ENCODE data around the gene TMEM255A.

DNA sequence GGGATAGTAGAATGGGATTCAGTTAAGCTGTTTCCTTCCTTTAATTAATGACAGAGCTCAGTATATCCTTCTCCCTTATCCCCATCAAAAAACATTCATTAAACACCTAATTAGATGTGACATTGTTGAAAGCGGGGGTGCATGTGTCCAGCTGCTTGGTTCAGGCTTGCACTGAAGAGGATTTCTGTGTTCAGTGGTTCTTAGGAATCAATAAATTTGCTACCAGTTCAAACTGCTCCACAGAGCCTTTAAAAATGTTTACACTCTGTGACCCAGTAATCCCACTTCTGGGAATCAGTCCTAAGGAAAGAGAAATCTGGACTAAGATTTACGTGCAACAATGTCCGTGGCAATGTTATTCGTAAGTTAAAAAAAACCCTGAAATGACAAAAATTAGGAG lies 7.2 kb upstream of the TMEM255A start:
- TF ChIP-seq, protein P1, sequence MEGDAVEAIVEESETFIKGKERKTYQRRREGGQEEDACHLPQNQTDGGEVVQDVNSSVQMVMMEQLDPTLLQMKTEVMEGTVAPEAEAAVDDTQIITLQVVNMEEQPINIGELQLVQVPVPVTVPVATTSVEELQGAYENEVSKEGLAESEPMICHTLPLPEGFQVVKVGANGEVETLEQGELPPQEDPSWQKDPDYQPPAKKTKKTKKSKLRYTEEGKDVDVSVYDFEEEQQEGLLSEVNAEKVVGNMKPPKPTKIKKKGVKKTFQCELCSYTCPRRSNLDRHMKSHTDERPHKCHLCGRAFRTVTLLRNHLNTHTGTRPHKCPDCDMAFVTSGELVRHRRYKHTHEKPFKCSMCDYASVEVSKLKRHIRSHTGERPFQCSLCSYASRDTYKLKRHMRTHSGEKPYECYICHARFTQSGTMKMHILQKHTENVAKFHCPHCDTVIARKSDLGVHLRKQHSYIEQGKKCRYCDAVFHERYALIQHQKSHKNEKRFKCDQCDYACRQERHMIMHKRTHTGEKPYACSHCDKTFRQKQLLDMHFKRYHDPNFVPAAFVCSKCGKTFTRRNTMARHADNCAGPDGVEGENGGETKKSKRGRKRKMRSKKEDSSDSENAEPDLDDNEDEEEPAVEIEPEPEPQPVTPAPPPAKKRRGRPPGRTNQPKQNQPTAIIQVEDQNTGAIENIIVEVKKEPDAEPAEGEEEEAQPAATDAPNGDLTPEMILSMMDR (optimal IDR thresholded peaks at IDR 0.05 in 1 of 3, IDR thresholded peaks at IDR 0.05 in 1 of 3, conservative IDR thresholded peaks at IDR 0.05 in 1 of 3; ENCODE audit: extremely low read depth in 1 of 3, insufficient read depth in 2 of 3, low read length in 3 of 3): no peak
- no peak for TF ChIP-seq EZH2 (IDR thresholded peaks at IDR 0.05; ENCODE audit: low read length)

All from keratinocyte (primary cell).